Non-pigmented ciliary epithelial cell (primary cell): Measurements from ENCODE around the gene MUC5B.

ENCODE experiments used
- DNase-seq: peaks from one replicate; pipeline ENCODE4 v3.0.0-alpha.2; 2010; ENCODE audit warnings: low read depth

MUC5B gene

GRCh38 chr11:1221848-1222311, 986 bp upstream of the MUC5B start:
- DNase-seq, result no peak

- DNase-seq, result no peak
Measured at GRCh38 chr11:1223346-1224110, 662 bp downstream of the MUC5B start.

GRCh38 chr11:1224111-1224490, 1.2 kb downstream of the MUC5B start:
- DNase-seq, result no peak

DNA sequence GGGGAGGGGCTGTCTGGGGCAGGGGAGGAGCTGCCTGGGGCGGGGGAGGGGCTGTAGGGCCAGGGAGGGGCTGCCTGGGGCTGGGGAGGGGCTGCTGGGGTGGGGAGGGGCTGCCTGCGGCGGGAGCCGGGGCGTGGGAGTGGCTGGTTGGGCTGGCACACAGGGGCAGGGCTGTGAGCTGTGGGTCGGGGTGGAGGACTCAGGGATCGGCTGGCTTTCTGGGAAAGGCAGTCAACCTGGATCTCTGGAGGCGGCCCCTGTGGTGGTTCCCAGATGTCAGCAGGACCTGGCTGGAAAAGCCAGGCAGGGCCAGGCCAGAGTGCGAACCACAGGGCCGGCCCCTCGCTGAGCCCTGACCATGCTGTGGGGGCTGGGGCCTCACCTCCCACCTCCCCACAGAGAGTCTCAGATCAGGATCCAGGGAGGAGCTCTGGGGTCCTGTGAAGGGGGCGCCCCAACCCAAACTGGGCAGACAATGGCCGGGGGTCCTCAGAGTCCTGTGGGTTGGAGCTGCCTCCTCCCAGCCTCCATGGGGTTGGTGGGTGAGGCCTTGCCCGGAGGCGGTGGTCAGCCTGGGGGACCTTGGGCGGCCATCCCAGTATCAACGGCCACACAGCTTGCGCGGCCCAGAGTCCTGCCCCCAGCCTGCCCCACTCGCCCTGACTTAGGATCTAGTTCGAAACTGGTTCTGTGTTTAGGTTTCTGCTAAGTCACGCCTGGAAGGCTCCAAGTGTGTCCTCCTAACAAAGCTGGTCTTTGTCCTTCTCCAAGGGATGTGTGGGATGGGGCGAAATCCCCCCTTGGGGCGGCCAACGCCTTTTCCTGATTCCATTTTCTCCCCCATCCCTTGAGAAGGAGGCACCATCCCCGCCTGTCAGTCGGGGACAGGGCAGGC, 1.9 kb downstream of the MUC5B start:
- DNase-seq, result no peak

DNA sequence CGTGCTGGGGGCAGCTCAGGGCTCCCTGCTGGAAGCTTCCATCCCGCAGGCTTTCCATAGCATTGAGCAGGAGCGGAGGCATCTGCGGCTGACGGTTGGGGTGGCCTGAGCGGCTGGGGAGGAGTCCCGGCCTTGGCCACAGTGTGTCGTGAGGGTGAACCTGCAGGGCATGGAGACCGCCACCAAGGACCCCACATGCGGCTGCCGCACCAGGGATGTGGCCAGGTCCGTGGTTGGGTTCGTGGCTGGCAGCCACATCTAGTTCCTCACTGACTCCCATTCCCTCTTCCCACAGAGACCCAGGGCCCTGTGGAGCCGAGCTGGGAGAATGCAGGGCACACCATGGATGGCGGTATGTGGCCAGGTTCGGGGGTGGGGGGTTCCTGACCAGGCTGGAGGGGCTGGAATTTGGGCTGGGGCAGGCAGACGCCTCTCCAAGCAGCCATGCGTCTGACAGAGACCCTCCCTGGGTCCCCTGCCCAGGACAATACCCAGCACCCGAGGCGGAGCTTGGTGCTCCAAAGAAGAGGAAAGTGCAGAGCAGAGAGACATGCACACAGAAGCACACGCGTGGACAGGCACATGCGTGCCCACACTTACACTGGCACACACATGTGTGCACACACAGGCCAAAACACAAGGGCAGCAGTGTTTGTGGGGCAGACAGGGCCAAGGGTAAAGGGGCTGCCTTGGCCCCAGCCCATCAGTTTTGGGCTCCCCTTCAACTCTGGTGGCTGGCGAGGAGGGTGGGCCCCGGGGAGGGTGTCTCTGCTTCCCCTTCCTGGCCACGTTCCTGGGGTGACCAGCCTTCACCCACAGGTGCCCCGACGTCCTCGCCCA, 2.7 kb downstream of the MUC5B start:
- no peak for DNase-seq

DNA sequence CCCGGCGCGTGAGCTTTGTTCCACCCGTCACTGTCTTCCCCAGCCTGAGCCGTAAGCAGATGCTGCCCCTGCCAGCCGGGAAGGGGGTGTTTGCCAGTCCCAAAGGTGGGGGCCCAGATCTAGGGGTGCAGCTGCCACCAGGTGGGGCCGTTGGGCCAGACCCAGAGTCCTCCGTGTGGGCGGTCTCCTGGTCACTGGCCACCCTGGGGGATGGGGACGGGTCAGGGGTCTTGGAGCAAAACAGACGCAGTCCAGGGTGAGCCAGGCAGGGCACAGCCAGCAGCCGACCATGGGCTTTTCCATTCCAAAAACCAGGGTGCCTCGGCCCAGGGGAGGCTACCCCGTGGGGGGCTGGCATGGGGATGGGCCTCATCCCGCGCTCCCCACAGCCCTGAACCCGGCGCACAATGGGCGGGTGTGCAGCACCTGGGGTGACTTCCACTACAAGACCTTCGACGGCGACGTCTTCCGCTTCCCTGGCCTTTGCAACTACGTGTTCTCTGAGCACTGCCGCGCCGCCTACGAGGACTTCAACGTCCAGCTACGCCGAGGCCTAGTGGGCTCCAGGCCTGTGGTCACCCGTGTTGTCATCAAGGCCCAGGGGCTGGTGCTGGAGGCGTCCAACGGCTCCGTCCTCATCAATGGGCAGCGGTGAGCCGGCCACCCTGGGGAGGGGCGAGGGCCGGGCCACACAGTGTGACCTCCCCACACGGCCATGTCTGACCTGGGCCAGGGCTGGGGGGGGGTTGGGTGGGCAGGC, 3.5 kb downstream of the MUC5B start:
- no peak for DNase-seq

GRCh38 chr11:1226986-1227550, 4.2 kb downstream of the MUC5B start:
- DNase-seq, result no peak

- DNase-seq, result no peak
Measured at GRCh38 chr11:1227551-1228100, 4.8 kb downstream of the MUC5B start.

GRCh38 chr11:1228101-1228821, 5.4 kb downstream of the MUC5B start:
- DNase-seq, result no peak

- DNase-seq, result no peak
Measured at GRCh38 chr11:1228921-1229451, 6.1 kb downstream of the MUC5B start.

- no peak for DNase-seq
Measured at GRCh38 chr11:1229471-1230120, 6.7 kb downstream of the MUC5B start.

GRCh38 chr11:1230121-1230455, 7.2 kb downstream of the MUC5B start:
- no peak for DNase-seq

DNA sequence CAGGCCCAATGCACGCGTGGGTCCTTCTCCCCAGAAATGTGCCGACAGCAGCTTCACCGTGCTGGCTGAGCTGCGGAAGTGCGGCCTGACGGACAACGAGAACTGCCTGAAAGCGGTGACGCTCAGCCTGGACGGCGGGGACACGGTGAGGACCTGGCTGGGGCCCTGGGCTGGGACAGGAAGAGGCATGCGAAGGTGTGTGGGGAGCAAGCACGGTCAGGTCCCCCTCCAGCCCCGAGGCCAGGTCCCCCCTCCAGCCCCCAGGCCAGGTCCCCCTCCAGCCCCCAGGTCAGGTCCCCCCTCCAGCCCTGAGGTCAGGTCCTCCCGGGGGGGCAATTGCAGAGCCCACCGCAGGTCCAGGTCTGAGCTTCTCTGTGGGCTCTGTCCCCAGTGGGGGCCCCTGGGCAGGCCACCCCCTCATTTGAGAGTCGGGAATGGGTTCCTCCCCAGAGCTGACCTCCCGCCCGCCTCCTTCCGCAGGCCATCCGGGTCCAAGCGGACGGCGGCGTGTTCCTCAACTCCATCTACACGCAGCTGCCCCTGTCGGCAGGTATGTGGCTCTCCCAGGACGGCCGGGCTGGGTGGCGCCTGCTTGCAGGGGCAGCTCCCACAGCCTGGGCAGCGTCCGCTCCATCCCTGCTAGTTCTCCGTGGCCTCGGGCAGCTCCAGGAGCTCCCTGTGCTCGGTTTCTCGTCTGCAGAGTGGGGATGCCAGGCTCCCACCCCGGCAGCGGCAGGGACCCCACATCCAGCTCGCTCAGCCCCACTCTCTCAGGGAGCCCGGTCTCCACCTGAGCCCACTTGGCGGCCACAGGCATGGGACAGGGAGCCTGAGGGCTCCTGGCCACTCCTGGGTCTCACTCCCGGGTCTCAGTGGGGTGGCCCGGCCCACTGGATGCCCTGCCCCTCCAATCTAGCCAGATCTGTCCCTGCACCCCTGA, 7.9 kb downstream of the MUC5B start:
- DNase-seq, result no peak

GRCh38 chr11:1231396-1232020, 8.6 kb downstream of the MUC5B start:
- no peak for DNase-seq

DNA sequence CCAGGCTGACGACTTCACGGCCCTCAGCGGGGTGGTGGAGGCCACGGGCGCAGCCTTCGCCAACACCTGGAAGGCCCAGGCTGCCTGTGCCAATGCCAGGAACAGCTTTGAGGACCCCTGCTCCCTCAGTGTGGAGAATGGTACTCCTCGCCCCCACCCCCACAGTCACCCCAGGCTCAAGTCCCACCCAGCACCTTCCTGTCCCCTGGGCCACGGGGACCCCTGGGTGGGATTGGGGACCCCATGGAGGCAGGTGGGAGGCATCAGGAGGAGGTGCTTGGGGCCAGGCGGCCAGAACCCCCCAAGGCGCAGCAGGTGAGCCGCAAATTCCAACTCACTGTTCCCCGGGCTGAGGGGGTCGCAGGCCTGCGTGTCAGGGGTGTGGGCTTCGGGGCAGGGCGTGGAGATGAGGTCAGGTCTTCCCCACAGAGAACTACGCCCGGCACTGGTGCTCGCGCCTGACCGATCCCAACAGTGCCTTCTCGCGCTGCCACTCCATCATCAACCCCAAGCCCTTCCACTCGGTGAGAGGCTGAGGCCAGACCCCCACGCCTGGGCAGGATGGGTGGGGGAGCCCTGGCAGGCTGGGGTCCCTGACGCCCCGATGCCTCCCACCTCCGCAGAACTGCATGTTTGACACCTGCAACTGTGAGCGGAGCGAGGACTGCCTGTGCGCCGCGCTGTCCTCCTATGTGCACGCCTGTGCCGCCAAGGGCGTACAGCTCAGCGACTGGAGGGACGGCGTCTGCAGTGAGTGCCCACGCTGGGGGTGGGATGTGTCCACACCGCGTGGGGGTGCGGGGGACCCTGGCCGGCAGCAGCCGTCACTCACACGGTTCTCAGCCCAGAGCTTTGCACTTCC, 9.4 kb downstream of the MUC5B start:
- no peak for DNase-seq

GRCh38 chr11:1232883-1233321, 10.0 kb downstream of the MUC5B start:
- DNase-seq, result no peak
